NCI-H2171 treated with DMSO at 0.1 percent for 48 hours (cell line): ENCODE data around the gene ZNF747.

Experiments used
- DNase-seq: peaks from one replicate; lab custom pipeline; 2025; lab: John Stamatoyannopoulos, UW

ZNF747 gene

DNA sequence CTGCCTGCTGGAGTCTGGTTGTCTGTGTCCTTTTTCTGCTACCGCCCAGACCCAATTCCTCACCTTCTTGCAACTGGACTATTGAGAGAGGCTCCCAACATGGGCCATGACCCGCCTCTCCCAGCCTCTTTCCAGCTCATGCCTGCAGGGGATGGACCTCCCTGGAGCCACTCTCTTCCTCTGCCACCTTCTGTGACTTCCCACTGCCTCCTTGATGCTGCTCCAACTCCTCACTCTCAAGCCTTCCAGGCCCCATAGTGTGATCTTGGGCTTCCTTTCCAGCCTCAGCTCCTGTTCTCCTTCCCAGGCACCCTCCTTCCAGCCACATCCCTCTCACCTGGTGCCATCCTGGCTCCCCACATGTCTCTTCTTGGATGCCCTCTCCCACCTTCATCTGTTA, 19.4 kb downstream of the ZNF747 start:
- DNase-seq: no peak

GRCh38 chr16:30511509-30511908, 23.1 kb downstream of the ZNF747 start:
- DNase-seq: no peak

DNA sequence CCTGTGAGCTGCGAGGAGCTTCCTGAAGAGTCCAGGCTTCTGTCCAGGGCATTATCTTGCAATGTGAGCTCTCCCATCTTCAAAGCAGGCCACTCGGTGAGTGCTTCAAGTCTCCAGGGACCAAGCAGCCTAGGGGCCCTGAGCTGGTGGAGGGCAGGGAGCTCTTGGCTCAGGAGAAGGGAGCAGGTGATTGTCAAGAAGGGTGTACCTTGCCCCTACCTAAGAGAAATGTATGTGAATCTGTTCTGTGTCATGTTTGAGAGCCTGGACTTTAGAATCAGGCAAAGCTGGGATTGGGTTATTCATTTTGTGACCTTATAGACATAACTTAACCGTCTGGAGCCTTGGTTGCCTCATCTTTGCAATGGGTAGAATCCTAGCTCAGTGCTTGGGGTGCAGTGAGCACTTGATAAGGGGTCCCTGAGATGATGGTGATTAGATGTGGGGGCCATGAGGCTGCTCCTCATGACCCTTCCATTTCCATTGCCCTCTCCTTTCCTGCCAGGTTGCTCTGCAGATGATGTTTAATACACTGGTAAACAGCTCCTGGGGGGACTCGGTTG, 24.2 kb downstream of the ZNF747 start:
- no peak for DNase-seq

DNA sequence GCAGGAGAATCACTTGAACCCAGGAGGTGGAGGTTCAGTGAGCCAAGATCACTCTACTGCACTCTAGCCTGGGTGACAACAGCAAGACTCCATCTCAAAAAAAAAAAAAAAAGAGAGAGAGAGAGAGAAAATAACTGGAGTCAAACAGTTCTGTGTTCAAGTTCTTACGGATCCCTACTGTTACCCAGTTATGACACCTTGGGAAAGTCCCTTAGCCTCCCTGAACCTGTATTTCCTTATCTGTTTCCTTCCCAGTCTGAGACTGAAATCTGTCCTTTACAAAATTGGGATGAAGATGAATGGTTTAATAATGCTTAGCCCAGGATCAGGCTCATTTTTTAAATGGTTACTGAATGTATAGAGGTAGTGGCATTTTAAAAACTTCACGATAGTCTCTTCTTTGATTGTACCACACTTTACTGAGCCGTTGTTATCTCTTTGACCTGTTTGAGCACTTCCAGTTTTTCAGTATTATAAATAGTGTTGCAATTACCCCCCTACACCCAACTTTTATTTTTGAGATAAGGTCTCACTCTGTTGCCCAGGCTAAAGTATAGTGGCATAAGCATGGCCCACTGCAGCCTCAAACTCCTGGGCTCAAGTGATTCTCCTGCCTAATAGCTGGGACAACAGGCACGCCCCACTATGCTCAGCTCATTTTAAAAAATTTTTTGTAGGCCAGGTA, 25.4 kb downstream of the ZNF747 start:
- no peak for DNase-seq

GRCh38 chr16:30503403-30504296, 31.0 kb downstream of the ZNF747 start:
- no peak for DNase-seq

DNA sequence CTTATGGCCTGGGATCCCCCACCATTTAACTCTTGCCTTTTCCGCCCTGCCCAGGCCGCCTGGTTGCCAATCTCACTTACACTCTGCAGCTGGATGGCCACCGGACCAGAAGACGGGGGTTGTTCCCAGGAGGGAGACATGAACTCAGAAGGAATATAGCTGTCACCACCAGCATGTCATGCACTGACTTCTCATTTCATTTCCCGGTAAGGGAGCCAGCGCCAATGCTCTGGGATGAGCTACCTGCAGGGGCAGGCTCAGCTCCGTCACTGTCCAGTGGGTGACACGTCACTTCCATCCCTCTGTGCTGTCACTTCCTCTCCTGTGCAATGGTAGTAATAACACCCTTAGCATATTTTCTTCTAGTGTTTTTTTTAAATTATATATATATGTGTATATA, 35.4 kb downstream of the ZNF747 start:
- no peak for DNase-seq

DNA sequence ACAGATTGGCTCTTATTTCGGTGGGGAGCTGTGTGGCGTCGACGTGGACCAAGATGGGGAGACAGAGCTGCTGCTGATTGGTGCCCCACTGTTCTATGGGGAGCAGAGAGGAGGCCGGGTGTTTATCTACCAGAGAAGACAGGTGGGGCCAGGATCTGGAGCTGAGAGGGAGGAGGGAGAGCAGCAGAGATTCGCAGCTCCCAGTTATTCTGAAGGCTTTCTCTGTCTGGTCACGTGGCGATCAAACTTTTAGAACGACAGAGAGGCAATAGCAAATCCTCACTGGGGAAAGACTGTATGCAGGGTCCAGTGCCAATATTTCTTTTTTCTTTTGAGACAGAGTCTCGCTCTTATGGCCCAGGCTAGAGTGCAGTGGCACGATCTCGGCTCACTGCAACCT, 39.9 kb downstream of the ZNF747 start:
- DNase-seq: no peak

GRCh38 chr16:30493941-30494488, 40.6 kb downstream of the ZNF747 start:
- DNase-seq: no peak

DNA sequence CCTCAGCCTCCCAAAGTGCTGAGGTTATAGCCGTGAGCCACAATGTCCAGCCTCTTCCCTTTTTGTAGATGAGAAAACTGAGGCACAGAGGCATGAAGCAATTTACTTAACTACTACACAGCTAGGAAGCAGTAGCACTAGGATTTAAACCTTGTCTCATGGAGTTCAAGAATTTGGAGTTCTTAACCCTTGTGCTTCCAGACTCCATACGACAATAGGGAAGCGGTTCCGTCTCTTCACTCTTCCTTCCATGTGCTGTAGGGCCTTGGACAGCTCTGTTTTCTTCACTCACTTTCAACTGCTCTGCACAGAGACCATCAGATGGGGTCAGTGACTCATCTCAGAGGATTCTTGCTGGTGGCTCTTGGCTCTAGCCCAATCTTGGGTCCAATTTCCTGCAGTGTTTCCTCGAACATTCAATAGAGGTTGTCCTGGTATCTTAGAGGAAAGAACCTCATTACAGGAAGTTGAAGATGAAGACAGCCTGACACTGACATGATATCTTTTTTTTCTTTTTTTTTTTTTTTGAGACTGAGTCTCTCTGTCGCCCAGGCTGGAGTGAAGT, 42.8 kb downstream of the ZNF747 start:
- no peak for DNase-seq

GRCh38 chr16:30491229-30491628, 43.4 kb downstream of the ZNF747 start:
- DNase-seq: no peak

GRCh38 chr16:30490210-30490609, 44.4 kb downstream of the ZNF747 start:
- DNase-seq: no peak

- no peak for DNase-seq
Measured at GRCh38 chr16:30488764-30489605, 45.7 kb downstream of the ZNF747 start.

GRCh38 chr16:30485818-30486436, 48.7 kb downstream of the ZNF747 start:
- DNase-seq: no peak

GRCh38 chr16:30484887-30485286, 49.8 kb downstream of the ZNF747 start:
- no peak for DNase-seq

DNA sequence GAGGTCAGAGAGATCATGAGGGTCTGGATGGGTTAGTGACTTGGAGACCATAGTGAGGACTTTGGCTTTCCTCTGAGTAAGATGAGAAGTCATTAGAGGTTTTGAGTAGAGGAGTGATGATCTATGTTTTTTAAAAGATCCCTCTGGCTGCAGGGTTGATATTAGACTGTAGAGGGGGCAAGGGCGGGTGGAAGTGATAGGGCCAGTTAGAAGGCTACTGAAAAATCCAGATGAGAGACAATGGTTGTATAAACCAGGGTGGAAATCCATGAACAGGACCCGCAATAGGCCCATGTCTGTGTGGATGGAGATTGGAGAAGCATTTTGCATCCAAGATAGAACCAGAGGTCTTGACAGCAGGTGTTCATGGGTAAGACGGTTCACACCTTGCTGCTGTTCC, 52.3 kb downstream of the ZNF747 start:
- no peak for DNase-seq

DNA sequence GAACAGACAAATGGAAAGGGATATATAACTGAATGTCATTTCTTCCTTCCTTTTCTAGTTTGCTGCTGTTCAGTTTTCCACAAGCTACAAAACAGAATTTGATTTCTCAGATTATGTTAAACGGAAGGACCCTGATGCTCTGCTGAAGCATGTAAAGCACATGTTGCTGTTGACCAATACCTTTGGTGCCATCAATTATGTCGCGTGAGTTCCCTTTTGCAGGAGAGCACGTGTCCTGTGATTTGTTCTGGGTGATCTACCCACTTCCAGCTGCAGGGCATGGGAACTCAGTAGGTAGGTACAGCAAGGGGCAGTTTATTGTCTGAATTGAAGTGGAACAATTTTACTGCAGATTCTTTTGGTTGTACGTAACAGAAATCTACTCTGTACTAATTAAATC, 53.3 kb downstream of the ZNF747 start:
- DNase-seq: no peak
